HEK293 (cell line): ENCODE data around the gene IVD.

ENCODE experiments used
- AEBP2 ChIP-seq: fragments of 450-650 bp; formaldehyde crosslinking; IDR thresholded peaks from 2 replicates; pipeline ENCODE4 v1.5.1; 2016; ENCODE audit warnings: missing biosample characterization, missing genetic modification characterization, borderline replicate concordance
- ZNF140 ChIP-seq: fragments of 450-650 bp; formaldehyde crosslinking; IDR thresholded peaks from 2 replicates; pipeline ENCODE4 v1.5.1; 2016; ENCODE audit warnings: missing biosample characterization, missing genetic modification characterization

DNA sequence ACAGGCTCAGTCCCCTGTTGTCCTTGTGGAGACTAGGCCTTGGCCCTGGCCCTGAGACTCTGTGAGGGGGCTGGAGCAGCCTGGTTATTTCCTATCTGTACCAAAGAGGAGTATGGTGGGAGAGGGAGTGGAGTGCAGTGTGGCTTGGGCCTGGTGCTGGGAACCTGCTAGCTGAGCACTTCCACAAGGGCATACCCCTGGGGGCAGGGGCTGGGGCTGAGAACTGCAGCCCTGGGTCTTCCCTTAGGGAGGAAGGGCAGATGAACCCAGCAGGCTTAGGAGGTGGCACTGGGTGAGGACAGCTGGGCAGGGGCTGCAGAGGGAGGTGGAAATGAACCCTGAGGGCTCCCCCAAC, 61.6 kb downstream of the IVD start:
- no peak for TF ChIP-seq ZNF140 (tag by site-specific recombination)
- no peak for TF ChIP-seq AEBP2 (tag by site-specific recombination)
